GM04503 (cell line): Measurements from ENCODE around the gene ORM1.
"Not testable (repeated sequence)": the region's sequence is repeated elsewhere in the genome, so short reads cannot be mapped to it uniquely, and the experiment has no call there.

Source experiments
- DNase-seq: peaks from one replicate; pipeline ENCODE4 v3.0.0-alpha.2; 2012; ENCODE audit warnings: low read depth

The ORM1 gene

DNA sequence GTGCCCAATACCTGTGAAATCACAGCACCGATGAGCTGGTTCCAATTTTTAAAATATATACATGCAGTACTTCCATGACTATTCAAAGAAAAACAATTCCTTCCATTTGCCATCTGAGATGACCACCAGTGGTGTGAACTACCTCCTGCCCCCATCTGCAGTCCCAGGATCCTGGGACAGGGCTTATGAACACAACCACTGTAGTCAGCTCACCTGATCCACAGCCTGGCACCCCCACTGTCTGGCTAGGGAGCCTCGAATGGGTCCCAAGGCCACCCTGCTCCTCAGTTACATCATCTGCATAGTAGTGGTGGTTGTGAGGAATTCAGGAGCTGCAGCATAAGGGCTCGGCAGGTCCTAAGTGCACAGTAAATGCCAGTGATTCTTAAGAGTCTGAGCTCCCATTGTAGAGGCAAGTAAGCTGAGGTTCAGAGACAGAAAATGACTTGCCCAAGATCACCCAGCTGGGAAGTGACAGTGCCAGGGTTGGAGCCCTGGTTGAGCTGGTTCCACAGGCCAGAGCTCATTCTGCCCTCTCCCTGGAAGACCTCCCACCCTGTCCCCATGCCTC is 2.9 kb downstream of the ORM1 start:
- not testable (repeated sequence) for DNase-seq

DNA sequence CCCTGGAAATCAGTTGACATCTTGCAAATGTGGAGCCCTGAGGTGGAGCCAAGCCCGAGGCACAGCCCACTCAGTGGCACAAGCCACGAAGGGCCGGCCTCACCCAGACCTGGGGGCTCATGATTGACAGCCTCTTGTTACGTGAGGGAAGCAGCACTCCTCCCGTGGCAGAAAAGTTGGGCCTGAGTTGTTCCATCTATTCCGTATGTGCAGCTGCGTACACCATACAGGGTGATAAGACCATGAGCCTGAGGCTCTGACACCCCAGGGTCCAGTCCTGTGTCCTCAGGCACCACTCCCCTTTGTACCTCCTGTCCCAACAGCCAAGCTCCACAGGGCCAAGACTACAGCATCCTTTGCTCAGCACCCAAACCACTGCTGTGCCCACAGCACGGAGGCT is 4.9 kb downstream of the ORM1 start:
- DNase-seq: no peak

DNA sequence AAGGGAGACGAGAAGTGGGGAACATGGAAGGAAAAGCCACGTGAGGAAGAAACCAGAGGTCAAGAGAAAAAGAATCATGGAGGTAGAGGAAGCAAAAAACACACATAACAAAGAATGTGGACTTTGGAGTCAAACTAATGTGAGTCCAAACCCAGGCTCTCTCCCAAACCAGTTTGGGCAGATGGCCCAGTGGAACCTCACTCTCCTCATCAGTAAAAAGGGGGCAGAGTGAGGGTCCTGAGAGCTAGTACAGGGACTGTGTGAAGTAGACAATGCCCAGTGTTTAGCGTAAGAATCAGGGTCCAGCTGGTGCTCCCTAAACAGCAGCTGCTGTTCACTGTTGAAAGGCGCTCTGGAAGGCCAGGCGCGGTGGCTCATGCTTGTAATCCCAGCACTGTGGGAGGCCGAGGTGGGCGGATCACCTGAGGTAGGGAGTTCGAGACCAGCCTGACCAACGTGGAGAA is 5.5 kb downstream of the ORM1 start:
- DNase-seq: not testable (repeated sequence)

DNA sequence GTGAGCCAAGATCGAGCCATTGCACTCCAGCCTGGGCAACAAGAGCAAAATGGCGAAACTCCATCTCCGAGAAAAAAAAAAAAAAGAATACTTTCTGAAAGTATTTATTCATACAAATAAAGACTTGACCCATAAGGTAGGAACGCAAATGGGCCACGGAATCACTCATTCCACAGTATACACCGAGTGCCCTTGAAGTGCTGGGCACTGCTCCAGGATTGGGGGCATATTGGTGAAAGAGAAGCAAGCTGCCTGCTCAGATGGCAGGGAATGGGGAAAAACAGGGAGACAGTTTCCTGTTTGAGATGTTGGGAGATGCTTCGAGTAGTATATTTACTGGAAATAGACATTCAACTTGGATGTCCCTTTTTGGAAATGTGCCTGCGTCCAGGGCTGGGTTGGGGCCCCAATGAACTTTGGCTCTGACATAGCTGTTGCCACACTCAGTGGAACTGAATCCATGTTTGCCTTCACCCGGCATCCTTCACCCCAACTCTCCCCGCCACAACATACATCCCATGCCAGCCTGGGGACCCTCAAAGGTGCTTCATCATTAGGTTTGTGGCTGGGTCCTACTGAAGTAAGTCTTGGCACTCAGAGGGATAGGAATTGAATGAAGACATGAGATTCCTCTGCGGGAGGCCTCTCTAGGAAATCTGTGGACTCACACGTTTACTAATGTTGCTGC is 6.2 kb downstream of the ORM1 start:
- not testable (repeated sequence) for DNase-seq

DNA sequence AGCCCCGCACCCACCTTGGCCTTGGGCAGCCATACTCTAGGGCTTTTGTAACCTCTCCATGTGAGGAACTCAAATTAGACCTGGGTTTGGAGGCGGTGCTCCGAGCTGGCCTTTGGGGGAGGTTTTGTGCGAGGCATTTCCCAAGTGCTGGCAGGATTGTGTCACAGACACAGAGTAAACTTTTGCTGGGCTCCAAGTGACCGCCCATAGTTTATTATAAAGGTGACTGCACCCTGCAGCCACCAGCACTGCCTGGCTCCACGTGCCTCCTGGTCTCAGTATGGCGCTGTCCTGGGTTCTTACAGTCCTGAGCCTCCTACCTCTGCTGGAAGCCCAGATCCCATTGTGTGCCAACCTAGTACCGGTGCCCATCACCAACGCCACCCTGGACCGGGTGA is 6.7 kb downstream of the ORM1 start, which contains the start of gene ORM2:
TSS of gene ORM2 (plus strand) at position 245 of the 398 bp plus-strand sequence. CDS start at position 281, 36 bp downstream.
- not testable (repeated sequence) for DNase-seq

DNA sequence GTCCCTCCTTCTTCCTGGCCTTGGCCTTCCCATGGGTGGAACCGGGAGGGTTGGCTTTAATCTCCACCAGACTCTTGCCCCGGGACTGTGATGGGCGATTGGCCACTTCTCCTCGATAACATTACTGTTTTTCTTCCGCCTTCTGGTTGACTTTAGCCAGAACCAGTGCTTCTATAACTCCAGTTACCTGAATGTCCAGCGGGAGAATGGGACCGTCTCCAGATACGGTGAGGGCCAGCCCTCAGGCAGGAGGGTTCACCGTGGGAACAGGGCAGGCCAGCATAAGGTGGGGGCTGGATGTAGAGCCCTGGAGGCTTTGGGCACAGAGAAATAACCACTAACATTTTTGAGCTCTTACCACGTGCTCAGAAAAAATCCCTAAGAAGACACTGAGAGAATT is 7.7 kb downstream of the ORM1 start:
- DNase-seq: no peak

DNA sequence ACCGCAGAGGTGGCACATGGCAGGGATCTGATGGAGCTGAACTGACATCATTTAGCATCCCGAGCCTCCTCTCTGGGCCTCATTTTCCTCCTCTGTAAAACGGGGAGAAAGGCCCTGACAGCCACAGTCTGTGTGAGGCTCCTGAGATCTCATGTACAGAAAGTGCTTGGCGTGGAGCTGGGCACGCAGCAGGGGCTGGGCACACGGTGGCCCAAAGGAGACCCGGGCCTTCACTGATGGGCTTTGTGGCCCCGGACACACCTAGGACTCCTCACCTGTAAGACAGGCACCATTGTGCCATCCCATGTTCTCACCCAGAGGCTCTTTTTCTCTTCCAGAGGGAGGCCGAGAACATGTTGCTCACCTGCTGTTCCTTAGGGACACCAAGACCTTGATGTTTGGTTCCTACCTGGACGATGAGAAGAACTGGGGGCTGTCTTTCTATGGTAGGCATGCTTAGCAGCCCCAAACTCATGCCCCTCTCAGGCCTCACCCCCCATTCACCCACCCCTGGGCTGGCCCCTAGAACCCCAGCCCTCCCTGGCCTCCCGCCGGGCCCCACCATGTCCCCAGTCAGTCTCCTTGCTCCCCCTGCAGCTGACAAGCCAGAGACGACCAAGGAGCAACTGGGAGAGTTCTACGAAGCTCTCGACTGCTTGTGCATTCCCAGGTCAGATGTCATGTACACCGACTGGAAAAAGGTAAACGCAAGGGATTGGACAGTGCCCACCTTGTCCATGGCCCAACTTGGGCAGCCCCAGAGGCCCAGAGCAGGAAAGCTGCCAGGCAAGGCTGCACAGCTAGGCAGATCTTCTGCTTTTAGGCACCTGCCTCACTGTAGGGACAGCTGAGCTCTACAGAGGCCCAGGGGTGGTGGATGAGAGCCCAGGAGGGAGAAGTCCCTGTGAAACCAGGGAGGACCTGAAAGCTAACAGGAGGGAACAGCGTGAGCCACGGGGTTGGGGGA is 8.6 kb downstream of the ORM1 start:
- DNase-seq: not testable (repeated sequence)

DNA sequence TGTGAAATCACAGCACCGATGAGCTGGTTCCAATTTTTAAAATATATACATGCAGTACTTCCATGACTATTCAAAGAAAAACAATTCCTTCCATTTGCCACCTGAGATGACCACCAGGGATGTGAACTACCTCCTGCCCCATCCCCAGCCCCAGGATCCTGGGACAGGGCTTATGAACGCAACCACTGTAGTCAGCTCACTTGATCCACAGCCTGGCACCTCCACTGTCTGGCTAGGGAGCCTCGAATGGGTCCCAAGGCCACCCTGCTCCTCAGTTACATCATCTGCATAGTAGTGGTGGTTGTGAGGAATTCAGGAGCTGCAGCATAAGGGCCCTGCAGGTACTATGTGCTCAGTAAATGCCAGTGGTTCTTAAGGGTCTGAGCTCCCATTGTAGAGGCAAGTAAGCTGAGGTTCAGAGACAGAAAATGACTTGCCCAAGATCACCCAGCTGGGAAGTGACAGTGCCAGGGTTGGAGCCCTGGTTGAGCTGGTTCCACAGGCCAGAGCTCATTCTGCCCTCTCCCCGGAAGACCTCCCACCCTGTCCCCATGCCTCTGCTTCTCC is 9.7 kb downstream of the ORM1 start:
- DNase-seq: not testable (repeated sequence)

DNA sequence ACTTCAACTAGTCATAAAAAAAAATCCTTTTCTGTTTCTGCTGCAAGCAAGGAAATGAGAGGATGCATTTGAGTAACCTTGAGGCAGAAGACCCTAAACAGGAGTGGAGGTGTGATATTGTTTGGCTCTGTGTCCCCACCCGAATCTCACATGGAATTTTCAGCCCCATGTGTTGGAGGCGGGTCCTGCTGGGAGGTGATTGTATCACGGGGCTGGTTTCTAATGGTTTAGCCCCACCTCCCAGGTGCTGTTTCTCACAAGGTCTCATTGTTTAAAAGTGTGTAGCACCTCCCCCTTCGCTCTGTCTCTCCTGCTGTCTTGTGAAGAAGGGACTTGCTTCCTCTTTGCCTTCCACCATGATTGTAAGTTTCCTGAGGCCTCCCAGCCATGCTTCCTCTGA is 10.8 kb downstream of the ORM1 start:
- DNase-seq: not testable (repeated sequence)

DNA sequence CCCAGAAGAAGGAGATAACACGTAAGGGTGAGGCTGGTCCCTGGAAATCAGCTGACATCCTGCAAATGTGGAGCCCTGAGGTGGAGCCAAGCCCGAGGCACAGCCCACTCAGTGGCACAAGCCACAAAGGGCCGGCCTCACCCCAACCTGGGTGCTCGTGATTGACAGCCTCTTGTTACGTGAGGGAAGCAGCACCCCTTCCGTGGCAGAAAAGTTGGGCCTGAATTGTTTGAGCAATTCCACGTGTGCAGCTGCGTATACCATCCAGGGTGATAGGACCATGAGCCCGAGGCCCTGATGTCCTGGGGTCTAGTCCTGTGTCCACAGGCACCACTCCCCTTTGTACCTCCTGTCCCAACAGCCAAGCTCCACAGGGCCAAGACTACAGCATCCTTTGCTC is 11.6 kb downstream of the ORM1 start:
- DNase-seq: no peak

DNA sequence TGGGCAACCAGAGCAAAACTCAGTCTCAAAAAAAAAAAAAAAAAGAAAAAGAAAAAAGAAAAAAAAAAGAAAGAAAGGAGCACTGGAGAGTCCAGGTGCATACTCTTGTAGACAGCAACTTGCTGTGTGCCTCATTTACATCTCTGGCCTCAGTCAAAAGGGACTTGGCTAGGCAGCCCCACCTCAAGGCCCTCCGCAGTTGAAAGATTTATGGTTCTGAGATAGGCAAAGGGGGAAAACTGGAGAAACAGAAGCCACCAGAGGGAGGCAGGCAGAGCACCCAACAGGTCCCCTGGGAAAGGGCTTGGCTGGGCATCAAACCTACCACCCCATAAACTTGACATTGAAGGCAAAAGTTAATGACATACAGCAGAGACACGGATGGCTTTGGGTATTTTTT is 12.8 kb downstream of the ORM1 start:
- DNase-seq: no peak

DNA sequence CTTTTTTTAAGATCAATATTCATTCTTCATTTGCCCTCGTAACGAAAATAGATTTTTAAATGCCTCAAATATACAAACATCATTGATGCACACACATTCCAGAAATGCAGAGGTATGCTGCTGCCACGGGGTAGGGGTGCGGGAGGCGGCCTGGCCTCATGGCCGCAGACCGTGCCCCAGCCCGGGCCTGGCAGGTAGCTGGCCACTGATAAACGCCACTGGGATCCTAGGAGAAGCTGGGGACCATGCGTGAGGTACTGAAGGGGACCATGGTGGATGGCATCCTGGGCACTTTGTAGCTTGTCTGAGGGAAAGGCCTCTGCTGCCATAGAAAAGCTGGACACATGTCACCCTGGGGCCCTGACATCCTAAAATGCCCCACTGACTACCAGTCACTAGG is 13.3 kb downstream of the ORM1 start:
- DNase-seq: no peak

DNA sequence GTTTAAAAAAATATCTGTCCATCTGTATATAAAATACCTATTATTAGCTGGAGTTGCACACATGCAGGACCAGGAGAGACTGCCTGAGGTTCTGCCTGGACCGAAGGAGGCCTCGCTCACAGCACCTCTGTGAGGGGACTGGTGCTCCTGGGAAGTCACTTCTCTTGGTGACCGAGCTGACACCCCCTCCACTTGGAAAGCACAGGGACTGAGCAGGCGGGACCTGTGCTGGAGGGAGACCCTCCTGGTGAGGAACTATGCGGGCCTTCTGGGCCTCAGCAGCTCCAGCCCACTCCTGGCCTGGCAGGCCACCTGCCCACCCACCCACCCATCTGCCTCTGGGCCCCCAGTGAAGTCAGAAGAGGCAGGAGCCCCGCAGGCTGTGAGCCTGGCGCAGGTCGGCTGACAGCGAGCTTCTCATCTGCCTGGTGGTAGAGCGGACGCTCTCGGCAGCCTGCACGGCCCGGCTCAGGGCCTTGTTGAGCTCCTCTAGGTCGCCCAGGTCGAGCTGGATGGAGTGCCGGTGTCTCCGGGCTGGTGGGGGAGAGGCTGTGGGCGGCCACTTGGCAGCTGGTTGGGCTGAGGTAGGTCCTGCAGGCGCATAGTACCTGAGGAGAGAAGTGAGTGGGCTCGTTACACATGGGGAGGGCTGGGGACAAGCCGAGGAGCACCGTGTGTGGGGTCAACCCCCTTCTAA is 13.9 kb downstream of the ORM1 start:
- no peak for DNase-seq

DNA sequence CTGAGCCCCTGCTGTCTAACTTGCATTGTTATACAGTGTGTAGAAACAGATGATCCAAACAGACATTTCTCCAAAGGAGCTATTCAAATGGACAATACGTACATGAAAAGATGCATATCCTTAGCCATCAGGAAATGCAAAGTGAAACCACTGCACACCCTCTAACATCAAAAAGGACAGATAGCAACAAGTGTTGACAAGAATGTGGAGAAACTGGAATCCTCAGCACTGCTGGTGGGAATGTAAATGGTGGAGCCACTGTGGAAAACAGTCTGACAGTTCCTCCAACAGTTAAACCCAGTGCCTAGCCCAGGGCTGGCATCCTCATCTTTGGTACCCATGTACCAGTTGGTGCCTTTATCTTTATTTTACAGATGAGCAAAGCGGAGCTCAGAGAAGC is 15.3 kb downstream of the ORM1 start:
- DNase-seq: no peak

DNA sequence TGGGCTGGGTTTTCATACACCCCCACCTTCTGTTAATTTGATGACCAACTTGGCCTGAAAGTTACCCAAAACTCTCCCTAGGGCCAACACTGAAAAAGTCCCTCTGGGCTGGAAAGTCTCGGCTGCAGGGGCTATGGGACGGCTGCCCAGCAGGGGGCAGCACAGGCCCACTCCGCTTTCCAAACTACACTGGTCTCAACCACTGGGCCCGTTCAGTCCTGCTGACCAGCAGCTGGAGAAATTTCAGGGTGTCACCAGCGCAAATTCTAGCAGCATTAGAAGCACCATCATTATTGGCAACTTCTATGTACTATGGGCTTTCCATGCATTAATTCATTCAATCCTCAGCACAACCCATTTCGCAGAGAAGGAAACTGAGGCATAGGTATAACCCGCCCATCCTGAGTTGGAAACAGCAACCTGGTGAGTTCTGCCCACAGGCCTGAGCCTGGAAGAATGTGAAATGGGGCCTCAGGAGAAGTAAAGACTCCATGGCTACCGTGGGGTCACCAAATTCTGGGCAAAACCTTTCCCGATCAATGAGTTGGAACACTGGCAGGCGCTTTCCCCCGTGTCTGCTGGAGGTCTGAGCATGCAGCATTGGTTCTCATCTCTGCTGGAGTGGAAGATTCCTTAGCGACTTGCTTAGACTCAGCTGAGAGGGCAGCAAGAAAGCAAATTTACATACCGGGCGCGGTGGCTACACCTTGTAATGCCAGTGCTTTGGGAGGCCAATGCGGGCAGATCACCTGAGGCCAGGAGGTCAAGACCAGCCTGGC is 16.4 kb downstream of the ORM1 start:
- DNase-seq: no peak

DNA sequence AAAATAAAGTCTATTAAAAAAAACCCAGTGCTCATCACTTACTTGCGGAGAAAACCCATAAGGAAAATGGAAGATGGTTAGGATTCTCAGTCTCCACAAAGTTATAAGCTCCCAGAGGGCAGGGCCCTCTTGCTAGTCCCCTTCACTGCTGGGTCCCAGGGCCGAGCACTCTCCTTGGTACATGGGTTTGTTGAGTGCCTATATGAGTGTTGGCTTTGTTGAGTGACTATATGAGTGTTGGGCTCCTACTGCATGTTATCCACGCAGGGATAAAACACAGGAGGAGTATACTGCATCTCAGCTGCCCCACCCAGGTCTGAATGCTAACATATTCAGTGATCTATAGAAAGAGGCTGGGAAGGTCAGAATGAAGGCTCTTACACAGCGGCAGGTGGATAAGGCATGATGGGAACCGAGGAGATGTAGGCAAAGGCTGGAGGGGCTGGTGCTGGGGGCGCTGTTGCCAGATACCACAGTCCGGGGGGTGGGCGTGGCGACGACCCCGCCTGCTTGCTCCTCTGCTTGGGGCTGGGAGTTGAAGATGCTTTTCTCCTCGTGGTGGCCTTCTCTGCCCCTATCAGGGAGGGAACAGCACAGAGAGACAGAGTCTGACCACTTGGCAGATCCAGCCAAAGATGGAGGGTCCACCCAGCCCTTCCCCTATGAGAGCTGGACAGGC is 18.4 kb downstream of the ORM1 start:
- DNase-seq: no peak

DNA sequence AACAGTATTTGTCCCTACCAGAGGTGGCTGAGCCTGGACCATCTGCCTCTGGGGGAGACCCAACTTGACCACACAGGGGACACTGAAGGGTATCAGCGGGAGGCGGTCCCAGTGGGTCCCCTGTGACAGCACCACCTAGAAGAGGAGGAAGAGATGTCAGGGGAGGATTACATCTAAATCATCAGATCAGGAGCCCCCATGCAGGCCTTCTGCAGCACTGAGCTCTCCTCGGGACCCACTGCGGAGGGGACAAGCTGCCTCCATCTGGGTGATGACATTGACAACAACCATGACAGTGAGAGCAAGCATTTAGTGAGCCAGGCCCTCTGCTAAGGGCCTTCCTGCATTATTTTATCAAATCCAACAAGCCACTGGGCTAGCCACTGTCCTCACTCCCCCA is 19.1 kb downstream of the ORM1 start:
- no peak for DNase-seq

DNA sequence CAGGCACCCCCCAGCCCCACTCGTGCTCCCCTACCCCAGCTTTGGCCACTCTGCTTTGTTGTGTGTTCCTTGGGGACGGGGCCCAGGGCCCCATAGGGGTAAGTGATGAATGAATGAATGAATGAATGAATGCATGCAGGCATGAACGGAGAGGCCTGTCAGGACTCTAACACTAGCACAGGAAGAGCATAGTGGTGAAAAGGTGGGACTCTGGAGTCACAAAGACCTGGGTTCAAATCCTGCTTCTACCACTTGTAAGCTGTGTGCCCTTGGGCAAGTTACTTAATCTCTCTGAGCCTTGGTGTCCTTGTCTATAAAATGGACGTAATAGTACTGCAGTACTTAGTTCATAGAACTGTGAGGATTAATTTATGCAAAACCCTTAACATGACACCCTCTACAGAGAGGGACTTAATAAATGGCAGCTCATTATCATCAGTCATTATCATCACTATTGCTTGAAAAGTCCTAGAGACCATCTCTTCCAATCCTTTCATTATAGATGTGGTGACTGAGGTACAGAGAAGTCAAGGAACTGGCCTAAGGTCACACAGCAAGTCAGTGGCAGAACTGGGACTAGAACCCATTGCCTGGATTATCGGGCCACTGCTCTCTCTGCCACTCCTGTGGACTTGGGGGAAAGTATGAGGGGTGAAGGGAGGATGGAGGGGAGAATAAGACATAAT is 20.0 kb downstream of the ORM1 start:
- DNase-seq: no peak

DNA sequence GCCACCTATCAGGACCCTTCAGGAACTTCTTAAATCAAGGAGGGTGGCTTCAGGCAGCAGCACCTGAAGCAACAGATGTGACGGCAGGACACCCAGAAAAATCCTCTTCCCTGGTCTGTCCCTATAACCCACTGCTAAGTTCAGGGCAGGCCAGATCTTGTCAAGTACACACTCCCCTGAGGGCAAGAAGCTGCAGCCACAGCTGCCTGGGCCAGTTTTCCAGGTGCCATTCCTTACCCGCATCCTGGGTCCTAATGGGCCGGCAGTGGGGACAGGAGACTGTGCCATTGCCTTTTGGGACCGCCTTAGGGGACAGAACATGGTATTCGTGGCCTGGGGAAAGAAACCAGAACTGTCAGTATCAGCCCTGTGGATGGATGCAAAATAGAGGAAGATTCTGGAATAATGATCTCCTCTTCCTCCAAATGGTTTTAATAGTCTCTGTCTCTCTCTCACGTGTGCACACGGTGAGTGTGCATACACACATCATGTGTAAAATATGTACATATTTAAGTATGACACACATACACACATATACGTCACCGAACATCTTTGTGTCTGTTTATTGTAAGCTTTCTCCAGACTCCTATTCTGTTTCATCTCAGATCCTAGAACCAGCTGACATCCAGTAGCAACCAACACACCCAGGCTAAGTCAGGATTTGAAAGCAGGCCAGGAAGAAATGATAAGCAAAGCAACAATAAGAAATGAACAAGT is 20.7 kb downstream of the ORM1 start:
- no peak for DNase-seq
